NOMO-1 treated with dmso at 0.1 percent for 144 hours (cell line): ENCODE measurements around the gene PNLIP.

ENCODE experiments used
- DNase-seq: peaks from one replicate; lab custom pipeline; 2025; ENCODE audit not compliant: unreplicated experiment; lab: John Stamatoyannopoulos, UW

PNLIP gene

DNA sequence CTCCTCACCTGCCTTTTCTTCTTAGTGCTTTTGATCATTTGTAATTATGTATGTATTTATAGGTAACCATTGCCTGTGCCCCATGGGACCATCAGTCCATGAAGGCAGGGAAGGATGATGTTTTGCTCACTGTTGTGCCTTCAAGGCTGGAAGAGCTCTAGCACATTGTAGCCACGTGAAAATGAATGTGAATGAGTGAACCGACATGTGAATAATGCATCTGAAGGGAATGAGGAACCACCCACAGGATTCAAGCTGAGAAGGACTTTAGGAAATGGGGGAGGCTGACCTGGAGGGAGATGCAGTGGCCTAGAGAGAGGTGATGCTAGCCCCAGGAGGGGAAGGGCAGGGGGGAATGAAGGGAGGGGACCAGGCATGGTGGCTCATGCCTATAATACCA, 69.1 kb downstream of the PNLIP start:
- no peak for DNase-seq

DNA sequence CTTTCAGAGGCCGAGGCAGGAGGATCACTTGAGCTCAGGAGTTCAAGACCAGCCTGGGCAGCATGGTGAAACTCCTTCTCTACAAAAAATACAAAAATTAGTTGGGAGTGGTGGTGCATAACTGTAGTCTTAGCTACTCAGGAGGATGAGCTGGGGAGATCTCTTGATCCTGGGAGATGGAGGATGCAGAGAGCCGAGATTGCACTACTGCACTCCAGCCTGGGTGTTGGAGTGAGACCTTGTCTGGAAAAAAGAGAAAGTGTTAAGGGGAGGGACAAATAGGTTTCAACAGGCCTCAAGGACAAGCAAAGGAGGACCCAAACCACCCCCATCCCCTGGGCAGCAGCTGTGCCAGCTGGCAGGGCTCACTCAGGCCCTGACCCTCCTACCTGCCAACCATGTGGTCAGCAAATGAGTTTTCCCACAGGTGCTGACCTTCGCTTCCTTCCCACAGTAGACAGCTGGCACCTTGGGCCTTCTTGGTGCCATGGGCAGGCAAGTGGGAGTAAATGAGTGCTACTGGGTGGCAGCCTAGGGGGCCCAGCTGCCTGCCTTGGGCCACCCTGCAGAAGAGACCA, 69.6 kb downstream of the PNLIP start:
- DNase-seq = no peak
